Vagina (tissue), 2 donors: ENCODE data around the gene ADORA3. TPM values are rescaled to one million over a fixed set of nuclear protein-coding genes. Genes with fewer than 3 reads are reported as not detected.

Source experiments
- DNase-seq, 2 donors: peaks; one replicate each; pipeline ENCODE4 v3.0.0-alpha.2; 2017; ENCODE audit errors: extremely low spot score in 2 of 2
- H3K27ac ChIP-seq: fragments of 200-600 bp; sonication (generic); one replicate; pipeline ENCODE4 v1.5.1; 2019
- H3K27me3 ChIP-seq: fragments of 200-600 bp; sonication (generic); one replicate; pipeline ENCODE4 v1.5.1; 2019
- H3K36me3 ChIP-seq, 2 donors: fragments of 200-600 bp; sonication (generic); one replicate each; pipeline ENCODE4 v1.5.1; 2017 to 2019
- H3K4me1 ChIP-seq: fragments of 200-600 bp; sonication (generic); one replicate; pipeline ENCODE4 v1.5.1; 2019
- H3K4me3 ChIP-seq, 2 donors: fragments of 200-600 bp; sonication (generic); 1 replicate in 1 of 2; 2 replicates in 1 of 2; pipeline ENCODE4 v1.5.1; 2016 to 2019
- H3K9me3 ChIP-seq: fragments of 200-600 bp; sonication (generic); one replicate; pipeline ENCODE4 v1.5.1; 2019
- POLR2A ChIP-seq, 2 donors: fragments of 450-650 bp; IDR thresholded peaks; one replicate each; pipeline ENCODE4 v1.6.1; 2017; ENCODE audit warnings: antibody characterized with exemption in 2 of 2, mild to moderate bottlenecking in 2 of 2, moderate library complexity in 2 of 2
- POLR2AphosphoS5 ChIP-seq, 2 donors: sonication (generic); formaldehyde crosslinking; IDR thresholded peaks; one replicate each; pipeline ENCODE4 v1.9.0; 2017; ENCODE audit warnings: antibody characterized with exemption in 2 of 2, mild to moderate bottlenecking in 2 of 2, low read depth in 1 of 2; ENCODE audit not compliant: insufficient read depth in 1 of 2
- intact Hi-C: fragments of 100-400 bp; cut with DNase I; formaldehyde crosslinking; loops from one replicate; pipeline ENCODE4 v1.15.1; 2023
- total RNA-seq: library from RNA; depleted of rRNA; stranded (reverse); fragments of >200 nt; gene quantifications from one replicate; pipeline ENCODE4 v1.2.3, GENCODE V29; 2016
- TF ChIP-seq, protein P1 (sequence below), 3 experiments: fragments of 450-650 bp in 2 of 3; fragments of 200-600 bp in 1 of 3; sonication (generic) in 1 of 3; IDR thresholded peaks; one replicate each; pipeline ENCODE4 v1.5.1; 2017 to 2019; ENCODE audit warnings: antibody characterized with exemption in 3 of 3, mild to moderate bottlenecking in 2 of 3, moderate library complexity in 2 of 3

The ADORA3 gene
- total RNA-seq, 1 donor from 2014 or later = 5.2 TPM

DNA sequence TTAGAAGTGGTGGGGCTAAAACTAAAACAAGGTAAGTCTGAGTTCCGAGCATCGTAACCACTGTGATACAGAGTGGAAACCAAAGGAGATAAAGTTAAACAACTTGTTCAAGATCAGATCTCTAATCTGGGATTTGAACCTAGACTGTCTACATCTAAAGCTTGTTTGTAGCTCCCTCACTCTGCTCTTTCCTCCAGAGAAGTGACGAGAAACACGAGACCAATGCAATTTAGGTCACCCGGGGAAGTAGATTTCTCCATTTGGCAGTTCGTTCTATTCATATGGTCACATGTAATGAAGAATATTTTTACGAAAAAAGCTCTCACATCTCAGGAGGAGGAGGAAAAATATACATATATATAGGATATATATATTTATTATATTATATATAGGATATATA lies 1.8 kb downstream of the ADORA3 start:
- H3K9me3 ChIP-seq = no peaks in the 10 kb centered on the region
- intact Hi-C loops = loop anchor here (10.0 kb wide), 1 partner anchor 243 kb away; no protein-coding TSS in a partner anchor

DNA sequence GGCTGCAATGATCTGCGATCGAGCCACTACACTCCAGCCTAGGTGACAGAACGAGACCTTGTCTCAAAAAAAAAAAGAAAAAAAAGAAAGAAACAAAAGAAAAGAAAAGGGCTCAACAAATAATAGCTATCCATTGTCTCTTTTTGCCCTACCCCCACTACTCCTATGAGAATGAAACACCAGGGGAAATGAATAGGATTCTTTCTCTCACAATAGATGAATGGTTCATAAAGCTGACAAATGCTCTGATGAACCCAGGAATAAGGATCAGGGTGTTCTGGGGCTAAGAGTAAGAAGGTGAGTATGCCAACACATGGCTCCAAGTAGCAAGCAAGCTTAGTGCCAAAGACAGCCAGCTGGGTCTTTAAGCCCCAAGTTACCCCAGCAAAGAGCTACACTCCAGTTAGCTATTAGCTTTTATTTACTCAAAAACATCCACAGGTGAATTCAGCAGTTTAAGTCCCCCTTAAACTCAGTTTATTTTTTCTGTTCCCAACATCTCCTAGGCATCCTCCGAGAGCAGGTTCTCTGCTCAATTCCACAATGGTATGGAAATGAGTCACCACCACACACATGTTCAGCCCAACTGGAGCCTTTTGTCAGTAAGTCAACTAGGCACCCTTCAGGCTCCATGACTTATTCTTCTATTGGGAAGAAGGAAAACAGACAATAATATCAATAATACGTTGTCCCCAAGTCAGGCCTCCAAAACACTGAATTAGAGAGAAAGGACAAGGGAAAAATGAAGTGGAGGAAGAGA lies 4.2 kb downstream of the ADORA3 start:
- Histone ChIP-seq H3K4me3 (no peak overlapping the region), H3K27ac (no peak overlapping the region), H3K9me3 (no peaks in the 10 kb centered on the region), H3K4me1 (no peaks in the 10 kb centered on the region), H3K27me3 (no peaks in the 10 kb centered on the region), H3K36me3 (no peaks in the 10 kb centered on the region)
- DNase-seq = peak in 1 of 2 donors; percentile 25
- intact Hi-C loops = no loop called here
- TF ChIP-seq, protein P1, sequence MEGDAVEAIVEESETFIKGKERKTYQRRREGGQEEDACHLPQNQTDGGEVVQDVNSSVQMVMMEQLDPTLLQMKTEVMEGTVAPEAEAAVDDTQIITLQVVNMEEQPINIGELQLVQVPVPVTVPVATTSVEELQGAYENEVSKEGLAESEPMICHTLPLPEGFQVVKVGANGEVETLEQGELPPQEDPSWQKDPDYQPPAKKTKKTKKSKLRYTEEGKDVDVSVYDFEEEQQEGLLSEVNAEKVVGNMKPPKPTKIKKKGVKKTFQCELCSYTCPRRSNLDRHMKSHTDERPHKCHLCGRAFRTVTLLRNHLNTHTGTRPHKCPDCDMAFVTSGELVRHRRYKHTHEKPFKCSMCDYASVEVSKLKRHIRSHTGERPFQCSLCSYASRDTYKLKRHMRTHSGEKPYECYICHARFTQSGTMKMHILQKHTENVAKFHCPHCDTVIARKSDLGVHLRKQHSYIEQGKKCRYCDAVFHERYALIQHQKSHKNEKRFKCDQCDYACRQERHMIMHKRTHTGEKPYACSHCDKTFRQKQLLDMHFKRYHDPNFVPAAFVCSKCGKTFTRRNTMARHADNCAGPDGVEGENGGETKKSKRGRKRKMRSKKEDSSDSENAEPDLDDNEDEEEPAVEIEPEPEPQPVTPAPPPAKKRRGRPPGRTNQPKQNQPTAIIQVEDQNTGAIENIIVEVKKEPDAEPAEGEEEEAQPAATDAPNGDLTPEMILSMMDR (IDR thresholded peaks at IDR 0.05) = no peak
- TF ChIP-seq POLR2AphosphoS5 (IDR thresholded peaks at IDR 0.05; ENCODE audit: insufficient read depth in 1 of 2, low read depth in 1 of 2) (no peak), POLR2A (IDR thresholded peaks at IDR 0.05) (no peak)

More for the DNA sequence above, 1.8 kb downstream of the ADORA3 start:
- Histone ChIP-seq H3K4me1 (no peaks in the 10 kb centered on the region), H3K36me3 (no peaks in the 10 kb centered on the region), H3K27ac (no peak overlapping the region), H3K27me3 (no peaks in the 10 kb centered on the region), H3K4me3 (no peak overlapping the region)
- DNase-seq = no peak
- TF ChIP-seq POLR2AphosphoS5 (IDR thresholded peaks at IDR 0.05; ENCODE audit: insufficient read depth in 1 of 2, low read depth in 1 of 2) (no peak), POLR2A (IDR thresholded peaks at IDR 0.05) (no peak)
- TF ChIP-seq, protein P1 (IDR thresholded peaks at IDR 0.05) = no peak

DNA sequence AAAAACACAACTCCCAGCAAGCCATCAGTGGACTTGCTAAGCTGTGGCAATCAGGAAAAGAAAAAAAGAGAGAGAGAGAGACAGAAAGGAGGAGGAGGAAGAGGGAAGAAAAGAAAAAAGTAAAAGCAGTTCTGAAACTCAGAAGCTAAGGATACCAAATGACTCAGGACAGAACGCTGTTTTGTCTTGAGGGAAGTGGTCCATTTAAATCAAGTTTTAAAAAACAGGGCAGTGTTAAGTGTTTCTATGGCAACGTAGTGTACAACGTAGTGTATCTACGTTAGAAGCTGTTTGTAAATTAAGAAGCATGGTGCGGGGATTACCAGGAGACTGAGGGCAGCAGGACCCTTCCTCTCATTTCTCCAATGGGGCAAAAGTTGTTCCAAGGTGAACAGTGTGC lies 5.8 kb downstream of the ADORA3 start:
- no peaks in the 10 kb centered on the region for H3K9me3 ChIP-seq
- H3K4me1 ChIP-seq = no peaks in the 10 kb centered on the region
- no peaks in the 10 kb centered on the region for H3K27me3 ChIP-seq
- no peak overlapping the region for H3K4me3 ChIP-seq
- TF ChIP-seq POLR2A (IDR thresholded peaks at IDR 0.05) = no peak
- TF ChIP-seq, protein P1 (IDR thresholded peaks at IDR 0.05) = no peak
- no peak for TF ChIP-seq POLR2AphosphoS5 (IDR thresholded peaks at IDR 0.05; ENCODE audit: insufficient read depth in 1 of 2, low read depth in 1 of 2)
- no peak overlapping the region for H3K27ac ChIP-seq
- no peaks in the 10 kb centered on the region for H3K36me3 ChIP-seq
- intact Hi-C loops = no loop called here
- no peak for DNase-seq

DNA sequence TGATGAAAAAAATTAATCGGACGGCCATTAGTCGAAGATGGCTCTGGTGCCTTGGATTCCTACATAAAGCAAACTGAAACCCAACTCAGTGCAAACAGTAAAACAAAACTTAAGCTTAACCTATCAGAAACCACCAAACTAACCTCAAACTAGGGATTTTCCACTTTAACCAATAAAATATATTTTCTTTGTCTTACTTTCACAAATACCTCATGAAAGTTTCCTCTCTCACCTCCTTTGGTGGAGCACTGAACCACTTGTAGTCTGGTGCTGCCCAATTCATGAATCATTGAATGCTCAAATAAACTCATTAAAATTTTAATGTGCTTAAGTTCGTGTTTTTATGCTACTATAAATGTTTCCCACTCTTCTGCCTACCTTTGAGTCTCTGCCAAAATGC lies 7.0 kb downstream of the ADORA3 start:
- TF ChIP-seq POLR2A (IDR thresholded peaks at IDR 0.05) (no peak), POLR2AphosphoS5 (IDR thresholded peaks at IDR 0.05; ENCODE audit: insufficient read depth in 1 of 2, low read depth in 1 of 2) (no peak)
- TF ChIP-seq, protein P1 (IDR thresholded peaks at IDR 0.05) = no peak
- Histone ChIP-seq H3K4me1 (no peaks in the 10 kb centered on the region), H3K27me3 (no peaks in the 10 kb centered on the region), H3K4me3 (no peak overlapping the region), H3K9me3 (no peaks in the 10 kb centered on the region), H3K27ac (no peak overlapping the region), H3K36me3 (no peaks in the 10 kb centered on the region)
- DNase-seq = no peak
- intact Hi-C loops = no loop called here

DNA sequence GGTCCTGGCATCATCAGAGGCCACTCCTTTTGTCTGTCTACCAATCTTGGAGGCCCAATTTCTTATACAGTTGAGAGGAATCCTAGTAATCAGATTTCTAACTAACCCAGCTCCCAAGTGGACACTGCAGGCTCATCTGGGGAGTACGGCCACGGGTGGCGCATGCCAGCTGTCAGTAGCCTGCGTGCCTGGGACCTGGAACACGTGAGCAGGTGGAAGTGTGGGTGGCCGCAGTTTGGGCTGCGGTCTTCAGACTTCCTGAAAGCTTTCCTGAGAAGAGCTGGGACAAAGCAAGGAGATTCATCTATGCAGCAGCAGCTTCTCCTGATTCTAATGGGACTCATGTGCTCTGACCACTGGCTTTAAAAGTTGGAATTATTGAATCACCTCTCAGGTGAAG lies 12.4 kb downstream of the ADORA3 start:
- Histone ChIP-seq H3K9me3 (no peaks in the 10 kb centered on the region), H3K4me3 (no peak overlapping the region), H3K27me3 (no peaks in the 10 kb centered on the region), H3K27ac (no peak overlapping the region), H3K36me3 (no peaks in the 10 kb centered on the region), H3K4me1 (no peaks in the 10 kb centered on the region)
- DNase-seq = no peak
- intact Hi-C loops = no loop called here
- TF ChIP-seq POLR2A (IDR thresholded peaks at IDR 0.05) (no peak), POLR2AphosphoS5 (IDR thresholded peaks at IDR 0.05; ENCODE audit: insufficient read depth in 1 of 2, low read depth in 1 of 2) (no peak)
- TF ChIP-seq, protein P1 (IDR thresholded peaks at IDR 0.05) = no peak
